Measurements from ENCODE around the gene JMJD7.

Gene JMJD7

GRCh38 chr15:41792000-41792637 lies 35.8 kb upstream of the JMJD7 start:
- TF ChIP-seq ZNF274 (IDR thresholded peaks at IDR 0.05; ENCODE audit: low read depth, low read length): no peak
- no peak overlapping the region for H3K4me3 ChIP-seq (ENCODE audit: low read length)

- no peak overlapping the region for H3K4me3 ChIP-seq (ENCODE audit: low read length)
- no peak for TF ChIP-seq ZNF274 (IDR thresholded peaks at IDR 0.05; ENCODE audit: low read depth, low read length)
Measured at GRCh38 chr15:41794081-41794480, 33.8 kb upstream of the JMJD7 start.

GRCh38 chr15:41795996-41796856 lies 31.7 kb upstream of the JMJD7 start:
- no peak for TF ChIP-seq ZNF274 (IDR thresholded peaks at IDR 0.05; ENCODE audit: low read depth, low read length)
- no peak overlapping the region for H3K4me3 ChIP-seq (ENCODE audit: low read length)

- no peak for TF ChIP-seq ZNF274 (IDR thresholded peaks at IDR 0.05; ENCODE audit: low read depth, low read length)
- no peak overlapping the region; the same call in 1 of the 2 replicates for H3K4me3 ChIP-seq (ENCODE audit: low read length)
Measured at GRCh38 chr15:41797201-41797944, 30.5 kb upstream of the JMJD7 start.

GRCh38 chr15:41798607-41799487 lies 29.0 kb upstream of the JMJD7 start:
- peak overlapping the region; percentile 7; the same call in 1 of the 2 replicates for H3K4me3 ChIP-seq (ENCODE audit: low read length)
- TF ChIP-seq ZNF274 (IDR thresholded peaks at IDR 0.05; ENCODE audit: low read depth, low read length): no peak

GRCh38 chr15:41799488-41799805 lies 28.4 kb upstream of the JMJD7 start:
- no peak for TF ChIP-seq ZNF274 (IDR thresholded peaks at IDR 0.05; ENCODE audit: low read depth, low read length)
- peak overlapping the region; percentile 17; the same call in 1 of the 2 replicates for H3K4me3 ChIP-seq (ENCODE audit: low read length)

GRCh38 chr15:41801185-41801584 lies 26.7 kb upstream of the JMJD7 start:
- TF ChIP-seq ZNF274 (IDR thresholded peaks at IDR 0.05; ENCODE audit: low read depth, low read length): no peak
- H3K4me3 ChIP-seq (ENCODE audit: low read length): no peak overlapping the region

- H3K4me3 ChIP-seq (ENCODE audit: low read length): no peak overlapping the region
- TF ChIP-seq ZNF274 (IDR thresholded peaks at IDR 0.05; ENCODE audit: low read depth, low read length): no peak
Measured at GRCh38 chr15:41801850-41802455, 25.9 kb upstream of the JMJD7 start.

- H3K4me3 ChIP-seq (ENCODE audit: low read length): no peak overlapping the region
- TF ChIP-seq ZNF274 (IDR thresholded peaks at IDR 0.05; ENCODE audit: low read depth, low read length): no peak
Measured at GRCh38 chr15:41804361-41804760, 23.5 kb upstream of the JMJD7 start.

GRCh38 chr15:41804916-41805666 lies 22.8 kb upstream of the JMJD7 start:
- TF ChIP-seq ZNF274 (IDR thresholded peaks at IDR 0.05; ENCODE audit: low read depth, low read length): no peak
- H3K4me3 ChIP-seq (ENCODE audit: low read length): no peak overlapping the region

- H3K4me3 ChIP-seq (ENCODE audit: low read length): no peak overlapping the region
- TF ChIP-seq ZNF274 (IDR thresholded peaks at IDR 0.05; ENCODE audit: low read depth, low read length): no peak
Measured at GRCh38 chr15:41805711-41806110, 22.2 kb upstream of the JMJD7 start.

- H3K4me3 ChIP-seq (ENCODE audit: low read length): no peak overlapping the region
- TF ChIP-seq ZNF274 (IDR thresholded peaks at IDR 0.05; ENCODE audit: low read depth, low read length): no peak
Measured at GRCh38 chr15:41806291-41807181, 21.4 kb upstream of the JMJD7 start.

Measured in GM08714 (cell line).